B cell (primary cell): ENCODE results near the gene PTPRE. TPM values are rescaled to one million over a fixed set of nuclear protein-coding genes. Genes with fewer than 3 reads are reported as not detected.

Experiments
- ATAC-seq: fragments of 200-7000 bp; cut with Tn5 transposase; one replicate; pipeline ENCODE4 v1.10.0; 2021; ENCODE audit warnings: low read depth, mild to moderate bottlenecking, moderate number of reproducible peaks, moderate library complexity
- CTCF ChIA-PET: fragments of 350-600 bp; sonication (Branson Sonifier 250); formaldehyde crosslinking; loops from one replicate; lab custom pipeline; 2021; ENCODE audit warnings: antibody characterized with exemption, inconsistent platforms; lab: Charles Lee
- POLR2A ChIA-PET: fragments of 350-600 bp; sonication (Branson Sonifier 250); formaldehyde crosslinking; loops from one replicate; lab custom pipeline; 2021; ENCODE audit warnings: antibody characterized with exemption; lab: Charles Lee
- DNase-seq: peaks from one replicate; pipeline ENCODE4 v3.0.0; 2013
- H2AFZ ChIP-seq: 2 replicates; pipeline ENCODE4 v1.6.1; 2012; ENCODE audit warnings: mild to moderate bottlenecking, low read depth, low read length; ENCODE audit not compliant: insufficient read depth, poor library complexity, severe bottlenecking
- H3K27ac ChIP-seq, 2 donors: 1 replicate in 1 of 2; 2 replicates in 1 of 2; pipeline ENCODE4 v1.5.1; 2012 to 2013; ENCODE audit warnings: low read length in 2 of 2, mild to moderate bottlenecking in 2 of 2, moderate library complexity in 1 of 2
- H3K27me3 ChIP-seq, 4 experiments: fragments of 200-600 bp in 1 of 4; sonication (generic) in 1 of 4; replicated peaks in 1 of 4; 1 replicate in 2 of 4; 2 replicates in 2 of 4; pipeline versions ENCODE4 v1.6.1 to v1.7.0; 2013 to 2016; ENCODE audit warnings: low read length in 3 of 4, mild to moderate bottlenecking in 2 of 4, mixed read lengths in 1 of 4, moderate library complexity in 1 of 4; ENCODE audit not compliant: insufficient read depth in 4 of 4, control insufficient read depth in 3 of 4; ENCODE audit errors: control extremely low read depth in 1 of 4
- H3K36me3 ChIP-seq, 2 experiments: replicated peaks in 1 of 2; 1 replicate in 1 of 2; 2 replicates in 1 of 2; pipeline versions ENCODE4 v1.6.1 to v1.7.1; 2013; ENCODE audit warnings: low read length in 1 of 2; ENCODE audit not compliant: insufficient read depth in 2 of 2, control insufficient read depth in 1 of 2; ENCODE audit errors: control extremely low read depth in 1 of 2, extremely low read depth in 1 of 2
- H3K4me1 ChIP-seq, 2 donors: fragments of 200-600 bp in 1 of 2; sonication (generic) in 1 of 2; 1 replicate in 1 of 2; 2 replicates in 1 of 2; pipeline versions ENCODE4 v1.5.1 to v1.6.1; 2013 to 2017; ENCODE audit warnings: low read length in 2 of 2; ENCODE audit not compliant: control insufficient read depth in 2 of 2, insufficient read depth in 2 of 2
- H3K4me2 ChIP-seq: replicated peaks from 2 replicates; pipeline ENCODE3; 2012; ENCODE audit warnings: mild to moderate bottlenecking, low read depth, low read length; ENCODE audit not compliant: poor library complexity, severe bottlenecking
- H3K4me3 ChIP-seq, 5 experiments: fragments of 200-600 bp in 1 of 5; sonication (generic) in 1 of 5; 1 replicate in 3 of 5; 2 replicates in 2 of 5; pipeline versions ENCODE4 v1.5.1 to v1.7.0; 2011 to 2016; ENCODE audit warnings: low read length in 4 of 5, mild to moderate bottlenecking in 4 of 5, low read depth in 2 of 5, control low read depth in 1 of 5, moderate library complexity in 1 of 5; ENCODE audit not compliant: insufficient read depth in 1 of 5; ENCODE audit errors: control extremely low read depth in 1 of 5, extremely low read depth in 1 of 5
- H3K79me2 ChIP-seq: fragments of 200-600 bp; sonication (generic); one replicate; pipeline ENCODE4 v1.6.0; 2016; ENCODE audit warnings: low read length; ENCODE audit not compliant: control insufficient read depth, insufficient read depth
- H3K9ac ChIP-seq: fragments of 200-600 bp; sonication (generic); 2 replicates; pipeline ENCODE4 v1.6.1; 2017; ENCODE audit warnings: mild to moderate bottlenecking, low read length, moderate library complexity
- H3K9me3 ChIP-seq, 3 donors: one replicate each; pipeline versions ENCODE4 v1.6.1 to v1.7.1; 2013; ENCODE audit warnings: low read length in 2 of 3; ENCODE audit not compliant: control insufficient read depth in 2 of 3, insufficient read depth in 1 of 3; ENCODE audit errors: control extremely low read depth in 1 of 3
- H4K20me1 ChIP-seq: 2 replicates; pipeline ENCODE4 v1.6.0; 2012; ENCODE audit warnings: mild to moderate bottlenecking, low read length; ENCODE audit not compliant: insufficient read depth, control insufficient read depth, poor library complexity, severe bottlenecking
- H3K27ac Mint-ChIP-seq: one replicate; pipeline ENCODE4 v1.8.0; 2021; ENCODE audit warnings: mixed read lengths
- H3K27me3 Mint-ChIP-seq: one replicate; pipeline ENCODE4 v1.8.0; 2021; ENCODE audit warnings: mixed read lengths
- H3K4me1 Mint-ChIP-seq: one replicate; pipeline ENCODE4 v1.8.0; 2021; ENCODE audit warnings: mixed read lengths
- H3K4me3 Mint-ChIP-seq: one replicate; pipeline ENCODE4 v1.8.0; 2021; ENCODE audit warnings: mixed read lengths
- H3K9me3 Mint-ChIP-seq: one replicate; pipeline ENCODE4 v1.8.0; 2022; ENCODE audit warnings: mixed read lengths; ENCODE audit not compliant: insufficient read depth
- EZH2 ChIP-seq: IDR thresholded peaks from 2 replicates; pipeline ENCODE4 v1.6.1; 2012; ENCODE audit warnings: borderline replicate concordance, low read depth, mild to moderate bottlenecking, moderate library complexity, low read length; ENCODE audit not compliant: insufficient read depth, poor library complexity, severe bottlenecking
- WGBS: methylation state at CpG from one replicate; pipeline ENCODE4 v1.1.5; 2013; ENCODE audit warnings: missing lambda C conversion rate; ENCODE audit not compliant: insufficient coverage; 5-methylcytosine and 5-hydroxymethylcytosine counted together
- intact Hi-C: fragments of 100-400 bp; cut with micrococcal nuclease; formaldehyde crosslinking; loops from one replicate; pipeline ENCODE4 v1.10.0; 2022
- polyA plus RNA-seq: library from polyadenylated mRNA; depleted of rRNA; stranded (reverse); fragments of >200 nt; gene quantifications from 2 replicates; pipeline ENCODE4 v1.2.3, GENCODE V29; 2012
- total RNA-seq, 2 donors: library from RNA; stranded (reverse); fragments of 120-200 nt in 1 of 2; gene quantifications; 1 replicate in 1 of 2; 2 replicates in 1 of 2; pipeline versions ENCODE4 v1.2.3 to v1.2.4, GENCODE V29; 2013 to 2022
- TF ChIP-seq, protein P1 (sequence below): fragments of 200-600 bp; IDR thresholded peaks from one replicate; pipeline ENCODE4 v1.8.0; 2022; ENCODE audit warnings: antibody characterized with exemption, mild to moderate bottlenecking

PTPRE gene
- total and polyA plus RNA-seq, 2 donors (not counting 1 experiment from before 2014, with no cell fraction given): 6.6 to 32.7 TPM

- H3K27me3 Mint-ChIP-seq: peaks cover 39% of the 10 kb centered on the region
- no peak overlapping the region for H3K4me3 ChIP-seq
- intact Hi-C loops: no loop called here
- ATAC-seq (no peak), DNase-seq (no peak)
- 100% methylated on average over 6 of the region's 7 CpGs for WGBS
- no peak overlapping the region for H3K27ac ChIP-seq
- H3K4me1 ChIP-seq: peaks cover 8 to 9% of the 10 kb centered on the region in 2 donors
- H3K27me3 ChIP-seq: peaks cover 0 to 32% (median 12%) of the 10 kb centered on the region in 4 experiments
- TF ChIP-seq, protein P1, sequence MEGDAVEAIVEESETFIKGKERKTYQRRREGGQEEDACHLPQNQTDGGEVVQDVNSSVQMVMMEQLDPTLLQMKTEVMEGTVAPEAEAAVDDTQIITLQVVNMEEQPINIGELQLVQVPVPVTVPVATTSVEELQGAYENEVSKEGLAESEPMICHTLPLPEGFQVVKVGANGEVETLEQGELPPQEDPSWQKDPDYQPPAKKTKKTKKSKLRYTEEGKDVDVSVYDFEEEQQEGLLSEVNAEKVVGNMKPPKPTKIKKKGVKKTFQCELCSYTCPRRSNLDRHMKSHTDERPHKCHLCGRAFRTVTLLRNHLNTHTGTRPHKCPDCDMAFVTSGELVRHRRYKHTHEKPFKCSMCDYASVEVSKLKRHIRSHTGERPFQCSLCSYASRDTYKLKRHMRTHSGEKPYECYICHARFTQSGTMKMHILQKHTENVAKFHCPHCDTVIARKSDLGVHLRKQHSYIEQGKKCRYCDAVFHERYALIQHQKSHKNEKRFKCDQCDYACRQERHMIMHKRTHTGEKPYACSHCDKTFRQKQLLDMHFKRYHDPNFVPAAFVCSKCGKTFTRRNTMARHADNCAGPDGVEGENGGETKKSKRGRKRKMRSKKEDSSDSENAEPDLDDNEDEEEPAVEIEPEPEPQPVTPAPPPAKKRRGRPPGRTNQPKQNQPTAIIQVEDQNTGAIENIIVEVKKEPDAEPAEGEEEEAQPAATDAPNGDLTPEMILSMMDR: no peak
- no peaks in the 10 kb centered on the region for H3K36me3 ChIP-seq
- H2AFZ ChIP-seq: no peak overlapping the region
- H3K79me2 ChIP-seq: no peaks in the 10 kb centered on the region
- no peaks in the 10 kb centered on the region for H3K9me3 Mint-ChIP-seq
- H3K27ac Mint-ChIP-seq: no peak overlapping the region
- H3K9ac ChIP-seq: no peak overlapping the region
- no peaks in the 10 kb centered on the region for H3K4me1 Mint-ChIP-seq
- H3K9me3 ChIP-seq: no peaks in the 10 kb centered on the region
- CTCF ChIA-PET: interaction anchor here (1.1 kb wide), 1 partner anchor 159 kb away, joined by 3 read pairs; no protein-coding TSS in a partner anchor
- POLR2A ChIA-PET: no interaction called here
- no peaks in the 10 kb centered on the region for H4K20me1 ChIP-seq
- H3K4me2 ChIP-seq: no peak overlapping the region
- H3K4me3 Mint-ChIP-seq: no peak overlapping the region
These were observed 3.0 kb downstream of the PTPRE start for GRCh38 chr10:127909716-127910463.

- POLR2A ChIA-PET: no interaction called here
- Histone ChIP-seq H3K4me1 (peaks cover 8 to 9% of the 10 kb centered on the region in 2 donors), H3K9ac (no peak overlapping the region), H3K27ac (no peak overlapping the region), H3K36me3 (no peaks in the 10 kb centered on the region), H3K9me3 (no peaks in the 10 kb centered on the region), H3K79me2 (no peaks in the 10 kb centered on the region), H3K4me3 (no peak overlapping the region), H3K27me3 (peaks cover 0 to 32% (median 12%) of the 10 kb centered on the region in 4 experiments), H3K4me2 (no peak overlapping the region), H4K20me1 (no peaks in the 10 kb centered on the region), H2AFZ (no peak overlapping the region)
- ATAC-seq: no peak
- Mint-ChIP-seq H3K4me3 (no peak overlapping the region), H3K9me3 (no peaks in the 10 kb centered on the region), H3K4me1 (no peaks in the 10 kb centered on the region), H3K27me3 (peaks cover 34% of the 10 kb centered on the region), H3K27ac (no peak overlapping the region)
- WGBS: no CpG with 5 or more reads among the region's 2 CpGs
- intact Hi-C loops: no loop called here
- CTCF ChIA-PET: interaction anchor here (1.1 kb wide), 1 partner anchor 159 kb away, joined by 3 read pairs; no protein-coding TSS in a partner anchor
- no peak for DNase-seq
- no peak for TF ChIP-seq EZH2
- TF ChIP-seq, protein P1: no peak
These were observed 3.5 kb downstream of the PTPRE start for GRCh38 chr10:127910464-127910770.
